ENCODE results near the gene MDN1. TPM values are rescaled to one million over a fixed set of nuclear protein-coding genes. Genes with fewer than 3 reads are reported as not detected.

The MDN1 gene
- total and polyA plus RNA-seq, 2 of the 4 experiments (the other 2 are of a cell fraction): 7.7 to 26.7 TPM

DNA sequence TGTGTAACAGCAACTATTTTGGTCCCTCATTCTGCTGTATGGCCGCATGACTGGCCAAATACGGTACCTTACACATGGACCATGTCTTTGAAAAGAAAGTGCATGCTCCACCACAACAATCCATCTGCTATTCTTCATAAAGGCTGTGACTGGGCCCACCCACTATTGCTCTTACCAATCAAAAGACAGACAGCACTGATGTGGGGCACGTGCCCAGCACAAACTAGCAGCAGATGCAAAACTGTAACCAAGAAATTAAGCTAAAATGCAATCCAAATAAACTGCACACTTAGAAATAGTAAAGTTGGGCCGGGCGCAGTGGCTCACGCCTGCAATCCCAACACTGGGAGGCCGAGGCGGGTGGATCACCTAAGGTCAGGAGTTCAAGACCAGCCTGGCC, 20.5 kb downstream of the MDN1 start:
- no peak overlapping the region for H3K56ac ChIP-seq (ENCODE audit: extremely low read depth, insufficient read depth, low read length)
- H2AK9ac ChIP-seq (replicated peaks; ENCODE audit: low read depth, low read length, poor library complexity): no peak overlapping the region
- ChIA-PET POLR2A (ENCODE audit: unreplicated experiment) (no interaction called here), CTCF (no interaction called here)
- no peak overlapping the region for H3K27ac ChIP-seq (ENCODE audit: insufficient read depth, low read length)
- peaks cover 6% of the 10 kb centered on the region for H3K36me3 ChIP-seq (ENCODE audit: control insufficient read depth, insufficient read depth, low read length)
- intact Hi-C loops (cut with micrococcal nuclease) (no loop called here), dilution Hi-C loops (cut with HindIII; ENCODE audit: low sequenced_read_pairs, unreplicated experiment) (no loop called here), in situ Hi-C loops (cut with MboI; ENCODE audit: low sequenced_read_pairs) (no loop called here)
- H3K4me3 ChIP-seq (ENCODE audit: insufficient read depth, low read depth, low read length): no peak overlapping the region
- H3K9me1 ChIP-seq (ENCODE audit: insufficient read depth, low read length): no peaks in the 10 kb centered on the region; the same call in 1 of the 2 replicates
- H3K27me3 ChIP-seq (ENCODE audit: control insufficient read depth, insufficient read depth, low read length): no peaks in the 10 kb centered on the region
- no peak overlapping the region for H3K4ac ChIP-seq (ENCODE audit: low read depth, low read length)
- TF ChIP-seq, protein P1, sequence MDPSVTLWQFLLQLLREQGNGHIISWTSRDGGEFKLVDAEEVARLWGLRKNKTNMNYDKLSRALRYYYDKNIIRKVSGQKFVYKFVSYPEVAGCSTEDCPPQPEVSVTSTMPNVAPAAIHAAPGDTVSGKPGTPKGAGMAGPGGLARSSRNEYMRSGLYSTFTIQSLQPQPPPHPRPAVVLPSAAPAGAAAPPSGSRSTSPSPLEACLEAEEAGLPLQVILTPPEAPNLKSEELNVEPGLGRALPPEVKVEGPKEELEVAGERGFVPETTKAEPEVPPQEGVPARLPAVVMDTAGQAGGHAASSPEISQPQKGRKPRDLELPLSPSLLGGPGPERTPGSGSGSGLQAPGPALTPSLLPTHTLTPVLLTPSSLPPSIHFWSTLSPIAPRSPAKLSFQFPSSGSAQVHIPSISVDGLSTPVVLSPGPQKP (IDR thresholded peaks at IDR 0.05; ENCODE audit: borderline replicate concordance, low read depth, low read length): no peak
- TF ChIP-seq MAFK (IDR thresholded peaks at IDR 0.05; ENCODE audit: low read depth, low read length) (no peak), RAD21 (IDR thresholded peaks at IDR 0.05; ENCODE audit: low read length) (no peak), CEBPB (IDR thresholded peaks at IDR 0.05; ENCODE audit: low read depth, low read length) (no peak), POLR2A (IDR thresholded peaks at IDR 0.05; ENCODE audit: low read depth, low read length) (no peak), NFE2L2 (IDR thresholded peaks at IDR 0.05; ENCODE audit: low read depth, low read length) (no peak), RCOR1 (IDR thresholded peaks at IDR 0.05; ENCODE audit: insufficient replicate concordance, low read length) (no peak)
- TF ChIP-seq, protein P2, sequence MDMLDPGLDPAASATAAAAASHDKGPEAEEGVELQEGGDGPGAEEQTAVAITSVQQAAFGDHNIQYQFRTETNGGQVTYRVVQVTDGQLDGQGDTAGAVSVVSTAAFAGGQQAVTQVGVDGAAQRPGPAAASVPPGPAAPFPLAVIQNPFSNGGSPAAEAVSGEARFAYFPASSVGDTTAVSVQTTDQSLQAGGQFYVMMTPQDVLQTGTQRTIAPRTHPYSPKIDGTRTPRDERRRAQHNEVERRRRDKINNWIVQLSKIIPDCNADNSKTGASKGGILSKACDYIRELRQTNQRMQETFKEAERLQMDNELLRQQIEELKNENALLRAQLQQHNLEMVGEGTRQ (IDR thresholded peaks at IDR 0.05; ENCODE audit: low read depth, low read length): no peak
- TF ChIP-seq, protein P3, sequence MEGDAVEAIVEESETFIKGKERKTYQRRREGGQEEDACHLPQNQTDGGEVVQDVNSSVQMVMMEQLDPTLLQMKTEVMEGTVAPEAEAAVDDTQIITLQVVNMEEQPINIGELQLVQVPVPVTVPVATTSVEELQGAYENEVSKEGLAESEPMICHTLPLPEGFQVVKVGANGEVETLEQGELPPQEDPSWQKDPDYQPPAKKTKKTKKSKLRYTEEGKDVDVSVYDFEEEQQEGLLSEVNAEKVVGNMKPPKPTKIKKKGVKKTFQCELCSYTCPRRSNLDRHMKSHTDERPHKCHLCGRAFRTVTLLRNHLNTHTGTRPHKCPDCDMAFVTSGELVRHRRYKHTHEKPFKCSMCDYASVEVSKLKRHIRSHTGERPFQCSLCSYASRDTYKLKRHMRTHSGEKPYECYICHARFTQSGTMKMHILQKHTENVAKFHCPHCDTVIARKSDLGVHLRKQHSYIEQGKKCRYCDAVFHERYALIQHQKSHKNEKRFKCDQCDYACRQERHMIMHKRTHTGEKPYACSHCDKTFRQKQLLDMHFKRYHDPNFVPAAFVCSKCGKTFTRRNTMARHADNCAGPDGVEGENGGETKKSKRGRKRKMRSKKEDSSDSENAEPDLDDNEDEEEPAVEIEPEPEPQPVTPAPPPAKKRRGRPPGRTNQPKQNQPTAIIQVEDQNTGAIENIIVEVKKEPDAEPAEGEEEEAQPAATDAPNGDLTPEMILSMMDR (conservative IDR thresholded peaks at IDR 0.05; ENCODE audit: low read depth, low read length): no peak
- H4K91ac ChIP-seq (ENCODE audit: insufficient read depth, low read depth, low read length): no peak overlapping the region
- H2BK15ac ChIP-seq (ENCODE audit: low read depth, low read length): no peak overlapping the region
- H4K20me1 ChIP-seq (ENCODE audit: insufficient read depth, low read length): no peaks in the 10 kb centered on the region; the same call in 1 of the 2 replicates
- no peaks in the 10 kb centered on the region for H3K9me3 ChIP-seq (ENCODE audit: control insufficient read depth, insufficient read depth, low read length)
- H2AK5ac ChIP-seq (ENCODE audit: low read depth, low read length): no peak overlapping the region
- H3K4me1 ChIP-seq (ENCODE audit: control insufficient read depth, insufficient read depth, low read length): no peaks in the 10 kb centered on the region
- H2BK120ac ChIP-seq (ENCODE audit: low read depth, low read length): no peak overlapping the region
- H3K23ac ChIP-seq (ENCODE audit: low read depth, low read length): no peak overlapping the region
- H2AFZ ChIP-seq (replicated peaks; ENCODE audit: low read length, poor library complexity): no peak overlapping the region
- H3K9ac ChIP-seq (ENCODE audit: low read depth, low read length): no peak overlapping the region
- no peak overlapping the region for H2BK20ac ChIP-seq (ENCODE audit: low read depth, low read length)
- ATAC-seq (ENCODE audit: low read depth) (no peak), DNase-seq (no peak)
- no TSS peak for BruUV-seq (replicated peaks)
- no peak overlapping the region for H3K18ac ChIP-seq (ENCODE audit: low read depth, low read length)
- no peak overlapping the region for H3K4me2 ChIP-seq (ENCODE audit: low read depth, low read length)
- no peak overlapping the region for H3K14ac ChIP-seq (replicated peaks; ENCODE audit: low read depth, low read length)
- H3K79me1 ChIP-seq (ENCODE audit: low read depth in 1 of 2, low read length in 2 of 2): peaks cover 7 to 8% of the 10 kb centered on the region in 2 experiments; a peak in 2 of 4 replicates
- no peak overlapping the region for H4K8ac ChIP-seq (ENCODE audit: low read depth in 2 of 2, low read length in 2 of 2)
- no peak overlapping the region for H4K5ac ChIP-seq (ENCODE audit: low read depth, low read length)
- 93% methylated on average over 2 of the region's 8 CpGs; no CpG with 5 or more reads in 1 of the 2 experiments for WGBS, 2 experiments (ENCODE audit: extremely low coverage in 2 of 2, insufficient read length in 1 of 2)
- H2BK5ac ChIP-seq (ENCODE audit: low read depth, low read length, poor library complexity, severe bottlenecking): no peak overlapping the region
